Mucosa of rectum (tissue), 2 donors: ENCODE measurements around the gene MEGF8.

ENCODE experiments used
- H3K27ac ChIP-seq, 2 donors: one replicate each; pipeline ENCODE4 v1.7.0; 2013; ENCODE audit warnings: inconsistent platforms in 2 of 2, low read depth in 2 of 2, low read length in 2 of 2
- H3K27me3 ChIP-seq, 2 donors: one replicate each; pipeline ENCODE4 v1.7.0; 2013; ENCODE audit warnings: low read length in 2 of 2; ENCODE audit not compliant: control insufficient read depth in 2 of 2, insufficient read depth in 2 of 2
- H3K36me3 ChIP-seq, 2 donors: one replicate each; pipeline ENCODE4 v1.7.0; 2013; ENCODE audit warnings: low read length in 2 of 2; ENCODE audit not compliant: control insufficient read depth in 2 of 2, insufficient read depth in 2 of 2
- H3K4me1 ChIP-seq, 2 donors: one replicate each; pipeline ENCODE4 v1.7.0; 2013; ENCODE audit warnings: low read length in 2 of 2, mild to moderate bottlenecking in 1 of 2; ENCODE audit not compliant: control insufficient read depth in 2 of 2, insufficient read depth in 2 of 2
- H3K4me3 ChIP-seq, 2 donors: one replicate each; pipeline ENCODE4 v1.7.0; 2013; ENCODE audit warnings: low read length in 2 of 2
- H3K9ac ChIP-seq, 2 donors: one replicate each; pipeline ENCODE4 v1.7.0; 2013; ENCODE audit warnings: low read length in 2 of 2, low read depth in 1 of 2, mild to moderate bottlenecking in 1 of 2
- H3K9me3 ChIP-seq, 2 donors: one replicate each; pipeline ENCODE4 v1.7.0; 2013; ENCODE audit warnings: low read length in 2 of 2; ENCODE audit not compliant: control insufficient read depth in 2 of 2
- donor health status: healthy.
- donor health status: Normal muscosa, but diverticular disease.

The MEGF8 gene

GRCh38 chr19:42286349-42287016, 39.0 kb upstream of the MEGF8 start:
- peak overlapping the region in 1 of 2 donors; percentile 14 for H3K9ac ChIP-seq
- H3K27ac ChIP-seq, result peak overlapping the region in 1 of 2 donors; percentile 43
- H3K36me3 ChIP-seq, result peaks cover 29 to 37% of the 10 kb centered on the region in 2 donors
- peaks cover 31 to 34% of the 10 kb centered on the region in 2 donors for H3K4me1 ChIP-seq
- no peaks in the 10 kb centered on the region for H3K9me3 ChIP-seq
- H3K4me3 ChIP-seq, result peak overlapping the region in 1 of 2 donors; percentile 31
- H3K27me3 ChIP-seq, result no peaks in the 10 kb centered on the region

- Histone ChIP-seq H3K4me1 (peaks cover 27 to 33% of the 10 kb centered on the region in 2 donors), H3K4me3 (no peak overlapping the region), H3K36me3 (peaks cover 33 to 40% of the 10 kb centered on the region in 2 donors), H3K27ac (no peak overlapping the region), H3K9me3 (no peaks in the 10 kb centered on the region), H3K9ac (no peak overlapping the region), H3K27me3 (no peaks in the 10 kb centered on the region)
Measured at GRCh38 chr19:42287017-42287826, 38.2 kb upstream of the MEGF8 start.

GRCh38 chr19:42287827-42288107, 37.7 kb upstream of the MEGF8 start:
- Histone ChIP-seq H3K27ac (no peak overlapping the region), H3K4me1 (peaks cover 23 to 28% of the 10 kb centered on the region in 2 donors), H3K36me3 (peaks cover 35 to 40% of the 10 kb centered on the region in 2 donors), H3K9ac (no peak overlapping the region), H3K4me3 (no peak overlapping the region), H3K27me3 (no peaks in the 10 kb centered on the region), H3K9me3 (no peaks in the 10 kb centered on the region)

GRCh38 chr19:42288387-42288786, 37.0 kb upstream of the MEGF8 start:
- Histone ChIP-seq H3K27me3 (no peaks in the 10 kb centered on the region), H3K27ac (no peak overlapping the region), H3K36me3 (peaks cover 39 to 44% of the 10 kb centered on the region in 2 donors), H3K4me3 (no peak overlapping the region), H3K4me1 (peaks cover 17 to 22% of the 10 kb centered on the region in 2 donors), H3K9me3 (no peaks in the 10 kb centered on the region), H3K9ac (no peak overlapping the region)

- no peak overlapping the region for H3K4me3 ChIP-seq
- no peak overlapping the region for H3K9ac ChIP-seq
- no peaks in the 10 kb centered on the region for H3K9me3 ChIP-seq
- no peaks in the 10 kb centered on the region for H3K27me3 ChIP-seq
- H3K27ac ChIP-seq, result no peak overlapping the region
- H3K4me1 ChIP-seq, result peaks cover 16 to 21% of the 10 kb centered on the region in 2 donors
- peaks cover 41 to 50% of the 10 kb centered on the region in 2 donors for H3K36me3 ChIP-seq
Measured at GRCh38 chr19:42288881-42289555, 36.4 kb upstream of the MEGF8 start.

- H3K4me3 ChIP-seq, result no peak overlapping the region
- H3K27ac ChIP-seq, result no peak overlapping the region
- peaks cover 45 to 54% of the 10 kb centered on the region in 2 donors for H3K36me3 ChIP-seq
- H3K27me3 ChIP-seq, result no peaks in the 10 kb centered on the region
- peaks cover 16 to 20% of the 10 kb centered on the region in 2 donors for H3K4me1 ChIP-seq
- no peak overlapping the region for H3K9ac ChIP-seq
- no peaks in the 10 kb centered on the region for H3K9me3 ChIP-seq
Measured at GRCh38 chr19:42289556-42290041, 35.8 kb upstream of the MEGF8 start.

- peaks cover 46 to 56% of the 10 kb centered on the region in 2 donors for H3K36me3 ChIP-seq
- no peaks in the 10 kb centered on the region for H3K27me3 ChIP-seq
- H3K9ac ChIP-seq, result no peak overlapping the region
- no peak overlapping the region for H3K27ac ChIP-seq
- H3K9me3 ChIP-seq, result no peaks in the 10 kb centered on the region
- H3K4me1 ChIP-seq, result peaks cover 13 to 15% of the 10 kb centered on the region in 2 donors
- H3K4me3 ChIP-seq, result no peak overlapping the region
Measured at GRCh38 chr19:42290136-42290522, 35.3 kb upstream of the MEGF8 start.

GRCh38 chr19:42290523-42291434, 34.7 kb upstream of the MEGF8 start:
- Histone ChIP-seq H3K9ac (no peak overlapping the region), H3K27me3 (no peaks in the 10 kb centered on the region), H3K27ac (no peak overlapping the region), H3K9me3 (no peaks in the 10 kb centered on the region), H3K4me1 (peaks cover 6 to 10% of the 10 kb centered on the region in 2 donors), H3K4me3 (no peak overlapping the region), H3K36me3 (peaks cover 46 to 56% of the 10 kb centered on the region in 2 donors)

GRCh38 chr19:42291435-42291810, 34.0 kb upstream of the MEGF8 start:
- no peak overlapping the region for H3K9ac ChIP-seq
- no peaks in the 10 kb centered on the region for H3K27me3 ChIP-seq
- no peak overlapping the region for H3K4me3 ChIP-seq
- no peak overlapping the region for H3K27ac ChIP-seq
- peaks cover 46 to 56% of the 10 kb centered on the region in 2 donors for H3K36me3 ChIP-seq
- peaks cover 5 to 6% of the 10 kb centered on the region in 2 donors for H3K4me1 ChIP-seq
- H3K9me3 ChIP-seq, result no peaks in the 10 kb centered on the region
